LHCN-M2 (cell line): ENCODE data around the gene MARVELD1. TPM values are rescaled to one million over a fixed set of nuclear protein-coding genes. Genes with fewer than 3 reads are reported as not detected.

Experiments
- DNase-seq: peaks from one replicate; pipeline ENCODE4 v3.0.0-alpha.2; 2012; ENCODE audit warnings: low read depth
- total RNA-seq: library from RNA; depleted of rRNA; stranded (reverse); fragments of >200 nt; gene quantifications from 2 replicates; pipeline ENCODE4 v1.2.3, GENCODE V29; 2014; rRNA removed

Gene MARVELD1
- total RNA-seq, 1 experiment from 2014 or later, result 54.7 TPM

DNA sequence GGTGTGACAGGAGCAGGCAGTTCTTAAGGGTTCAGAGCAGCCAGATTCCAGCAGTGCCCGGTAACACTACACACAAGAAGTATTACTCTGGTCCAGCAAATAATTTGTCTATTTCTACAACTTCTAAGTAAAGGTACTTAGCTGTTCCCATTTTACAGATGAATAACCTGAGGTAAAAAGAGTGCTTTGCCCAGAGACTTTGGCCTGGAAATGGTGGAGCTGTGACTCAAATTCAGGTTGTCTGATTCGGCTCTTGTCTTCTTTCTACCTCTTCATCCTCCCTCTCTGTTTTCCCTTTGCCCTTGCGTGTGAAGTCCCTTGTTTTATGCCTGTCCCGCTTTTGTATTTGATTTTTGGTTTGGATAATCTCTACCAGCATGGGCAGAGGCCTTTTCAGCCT is 41.2 kb downstream of the MARVELD1 start:
- DNase-seq, result no peak

GRCh38 chr10:97755718-97756117 is 42.2 kb downstream of the MARVELD1 start:
- no peak for DNase-seq

DNA sequence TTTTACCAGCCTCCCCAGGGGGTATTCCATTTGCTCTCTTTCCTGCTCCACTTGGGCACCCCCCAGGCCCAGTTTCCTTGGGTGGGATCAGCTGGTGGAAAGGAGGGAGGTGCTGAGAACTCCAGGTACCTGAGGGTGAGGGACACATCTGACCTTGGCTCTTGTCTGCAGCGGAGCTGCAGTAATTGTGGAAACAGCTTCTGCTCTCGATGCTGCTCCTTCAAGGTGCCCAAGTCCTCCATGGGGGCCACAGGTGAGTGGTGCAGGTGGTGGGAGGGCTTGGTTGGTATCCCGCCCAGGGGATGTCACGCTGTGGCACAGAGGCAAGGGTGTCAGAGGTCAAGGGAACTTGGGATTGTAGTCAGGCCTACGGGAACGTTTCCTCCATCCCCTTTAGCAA is 43.9 kb downstream of the MARVELD1 start:
- DNase-seq, result no peak

DNA sequence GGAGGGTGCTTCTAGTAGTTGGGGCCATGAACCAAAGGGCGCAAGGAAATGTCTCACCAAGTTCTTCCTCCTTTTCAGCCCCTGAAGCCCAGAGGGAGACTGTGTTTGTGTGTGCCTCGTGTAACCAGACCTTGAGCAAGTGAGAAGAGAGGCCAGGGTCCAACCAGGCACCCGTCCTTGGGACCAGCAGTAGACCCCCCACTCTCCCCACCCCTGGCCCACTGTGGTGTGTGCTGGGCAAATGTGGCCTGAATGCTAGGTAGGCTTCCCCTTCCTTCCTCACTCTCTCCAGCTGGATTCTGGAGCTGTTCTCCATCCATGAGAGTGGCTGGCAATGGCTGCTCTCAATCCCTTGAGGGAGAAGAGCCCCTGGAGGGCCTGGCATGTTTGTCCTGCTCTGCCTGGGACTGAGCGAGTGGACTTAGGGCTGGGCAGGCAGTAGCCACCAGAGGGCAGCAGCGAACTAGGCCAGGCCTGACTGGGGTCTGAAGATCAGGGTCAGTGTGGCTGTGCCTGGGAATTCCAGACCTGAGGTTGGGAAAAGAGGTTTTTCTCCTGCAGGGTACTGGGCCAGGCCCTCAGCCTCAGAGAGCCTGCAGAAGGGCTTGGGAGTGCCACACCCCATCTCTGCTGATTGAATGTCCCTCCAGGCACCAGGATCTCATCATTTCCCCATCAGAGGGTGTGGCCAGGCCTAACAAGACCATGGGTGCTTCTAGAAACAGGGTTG is 45.8 kb downstream of the MARVELD1 start:
- peak; percentile 58 for DNase-seq

DNA sequence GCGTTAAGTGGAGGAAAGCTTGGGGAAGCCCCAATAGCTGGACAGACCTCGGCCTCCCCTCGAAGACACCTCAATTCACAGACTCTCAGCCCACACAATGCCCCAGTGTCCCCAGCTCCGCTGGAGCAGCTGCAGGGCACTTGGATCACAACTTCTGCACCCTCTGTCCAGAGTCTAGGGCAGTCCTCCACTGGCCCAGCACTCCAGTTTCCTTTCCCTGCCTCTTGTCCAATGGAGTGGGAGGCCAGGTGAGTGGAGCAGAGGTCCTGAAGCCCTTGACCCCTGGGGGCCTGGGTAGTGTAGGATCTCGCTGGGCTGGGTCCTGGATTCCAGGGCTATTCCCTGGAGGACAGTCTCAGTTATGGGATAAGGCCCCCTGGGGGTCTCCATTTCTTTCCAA is 46.4 kb downstream of the MARVELD1 start:
- DNase-seq, result no peak

GRCh38 chr10:97760461-97761257 is 47.1 kb downstream of the MARVELD1 start:
- DNase-seq, result no peak

GRCh38 chr10:97761331-97761865 is 47.9 kb downstream of the MARVELD1 start:
- no peak for DNase-seq

DNA sequence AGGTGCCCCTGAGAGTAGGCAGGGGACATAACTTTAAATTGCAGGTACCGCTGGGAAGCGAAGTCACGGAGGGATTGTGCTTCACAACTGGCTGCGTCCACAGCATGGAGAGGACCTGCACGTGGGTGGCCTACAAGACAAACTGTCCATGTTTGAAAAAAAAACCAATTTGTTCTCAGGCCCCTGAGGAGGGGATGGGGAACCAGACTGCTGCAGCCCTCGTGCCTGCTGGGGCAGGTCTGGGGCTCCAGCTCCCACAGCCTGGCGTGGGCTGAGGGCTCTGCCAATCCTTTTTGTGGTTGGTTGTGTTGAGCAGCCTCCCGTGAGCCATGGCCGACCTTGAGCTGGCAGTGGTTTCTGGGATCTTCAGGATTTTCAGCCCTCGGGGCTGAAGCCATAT is 48.5 kb downstream of the MARVELD1 start:
- DNase-seq, result no peak

- DNase-seq, result peak; percentile 86
Observed at GRCh38 chr10:97762816-97763215, 49.3 kb downstream of the MARVELD1 start.

GRCh38 chr10:97763411-97763810 is 49.9 kb downstream of the MARVELD1 start:
- peak; percentile 10 for DNase-seq

DNA sequence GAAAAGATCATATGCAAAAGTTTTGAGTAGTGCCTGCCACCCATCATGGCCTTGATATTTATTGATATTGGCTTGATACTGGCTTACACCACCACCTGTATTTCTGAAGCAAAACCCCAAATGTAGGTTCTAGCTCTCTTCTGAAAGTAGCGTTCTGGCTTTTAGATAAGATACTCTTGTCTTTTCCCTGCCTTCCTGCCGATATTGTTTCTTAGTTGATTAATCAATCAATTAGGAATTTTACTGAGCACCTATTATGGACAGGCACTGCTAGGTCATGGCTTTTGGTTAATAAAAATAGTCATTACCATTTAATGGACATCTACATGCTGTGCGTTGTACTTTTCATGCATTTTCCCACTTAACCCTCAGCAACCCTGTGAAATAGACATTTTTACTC is 50.4 kb downstream of the MARVELD1 start:
- DNase-seq, result no peak

- DNase-seq, result peak; percentile 69
Observed at GRCh38 chr10:97764519-97764931, 51.0 kb downstream of the MARVELD1 start.

DNA sequence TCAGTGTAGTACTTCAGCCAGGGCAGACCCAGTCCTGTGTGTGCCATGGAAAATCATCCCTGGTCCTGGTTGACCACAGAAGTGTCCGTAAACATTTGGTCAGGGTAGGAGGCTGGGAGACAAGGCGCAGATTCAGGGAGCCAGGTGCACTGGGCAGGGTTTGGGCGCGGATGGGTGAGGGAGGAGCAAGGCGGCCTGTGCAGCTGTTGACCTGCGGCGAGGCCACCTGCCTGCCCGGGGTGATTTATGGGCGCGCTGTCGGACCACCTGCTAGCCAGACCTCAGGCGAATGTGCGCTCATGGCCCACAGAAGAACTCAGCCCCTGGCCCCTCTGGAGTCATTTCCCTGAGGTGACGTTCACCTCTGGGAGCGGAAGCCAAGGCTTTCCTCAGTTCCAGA is 51.7 kb downstream of the MARVELD1 start:
- peak; percentile 91 for DNase-seq

DNA sequence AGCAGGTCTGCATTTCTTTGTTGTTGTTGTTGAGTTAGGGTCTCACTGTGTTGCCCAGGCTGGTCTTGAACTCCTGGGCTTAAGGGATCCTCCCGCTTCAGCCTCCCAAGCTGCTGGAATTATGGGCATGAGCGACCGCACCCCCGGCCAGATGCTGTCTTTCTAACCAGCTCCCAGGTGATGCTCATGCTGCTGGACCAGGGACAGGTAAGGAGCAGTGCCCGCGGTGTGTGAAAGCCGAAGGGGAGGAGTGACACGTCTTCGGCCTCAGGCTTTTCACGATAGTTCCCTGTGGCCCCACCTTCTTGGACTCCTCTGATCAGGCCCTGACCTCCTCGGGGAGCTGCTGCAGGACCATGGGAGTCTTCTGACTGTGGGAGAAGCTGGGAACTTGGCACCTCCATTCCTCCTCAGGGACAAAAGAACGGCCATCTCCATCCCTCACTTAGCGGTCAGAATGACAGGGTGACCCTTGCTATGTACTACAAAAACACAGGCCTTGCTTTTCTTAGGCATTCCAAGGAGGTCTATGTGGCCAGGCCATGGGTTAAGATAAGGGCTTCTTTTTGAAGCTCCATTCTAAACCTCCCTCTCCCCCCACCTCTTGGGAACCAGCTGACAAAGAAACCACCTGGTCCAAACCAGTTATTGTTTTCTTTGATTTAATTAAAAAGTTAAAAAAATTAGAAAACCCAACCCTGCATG is 52.7 kb downstream of the MARVELD1 start:
- DNase-seq, result no peak

DNA sequence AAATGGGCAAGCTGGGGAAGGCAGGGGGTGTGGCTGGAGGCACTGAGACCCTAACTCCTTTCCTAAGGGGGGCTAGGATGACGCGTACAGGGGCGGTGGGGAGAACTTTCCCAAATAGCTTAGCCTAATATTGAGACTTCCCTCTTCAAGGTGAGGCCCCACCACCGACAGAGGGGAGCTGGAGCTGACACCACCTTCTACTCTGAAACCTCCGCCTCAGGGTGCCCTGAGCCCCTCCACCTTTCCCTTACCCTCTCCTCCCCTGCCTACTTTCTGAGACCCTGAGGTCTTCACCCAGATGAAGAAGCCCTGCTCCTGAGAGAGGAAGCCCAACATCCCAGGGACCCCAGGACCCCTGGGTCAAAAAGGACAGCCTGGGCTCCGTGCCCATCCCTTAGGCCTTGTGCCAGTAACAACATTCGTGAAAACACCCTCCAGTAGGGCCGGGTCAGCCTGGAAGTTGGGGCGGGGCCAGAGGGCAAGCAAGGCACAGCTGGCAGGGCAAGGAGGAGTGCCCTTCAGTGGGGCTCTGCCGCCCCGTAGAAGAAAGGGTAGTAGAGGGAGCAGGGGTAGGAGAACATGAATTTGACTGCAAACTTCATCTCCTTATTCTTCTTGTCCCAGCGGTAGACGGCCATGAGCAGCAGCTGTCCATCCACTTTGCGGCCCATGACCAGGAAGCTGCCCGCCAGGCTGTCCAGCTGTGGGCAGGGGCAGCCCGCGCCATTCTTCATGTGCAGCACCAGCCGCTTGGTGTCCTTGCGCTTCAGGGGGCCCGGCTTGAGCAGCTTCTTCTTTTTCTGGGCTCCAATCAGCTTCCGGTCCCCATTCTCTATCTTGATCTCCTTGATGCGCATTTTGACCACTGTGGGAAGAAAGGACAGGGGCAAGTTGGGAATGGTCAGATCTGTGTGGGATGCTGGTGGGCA is 53.7 kb downstream of the MARVELD1 start:
- DNase-seq, result no peak

Other genes starting within 250 kb of the MARVELD1 start
- 95.3 and 112 TPM in 2 replicates for gene MMS19, start 215.3 kb upstream of the MARVELD1 start, total RNA-seq
- 36.5 and 39.3 TPM in 2 replicates for gene UBTD1, start 214.8 kb upstream of the MARVELD1 start, total RNA-seq
- gene ANKRD2, start 141.0 kb upstream of the MARVELD1 start, total RNA-seq, result 0.11 TPM in 1 of 2 replicates, not detected in the other
- gene HOGA1, start 129.3 kb upstream of the MARVELD1 start, total RNA-seq, result 0.51 and 1.0 TPM in 2 replicates
- gene C10orf62, start 124.0 kb upstream of the MARVELD1 start, total RNA-seq, result 0.11 TPM in 1 of 2 replicates, not detected in the other
- gene MORN4, start 80.2 kb upstream of the MARVELD1 start, total RNA-seq, result 3.7 and 4.3 TPM in 2 replicates
- gene PI4K2A, start 73.1 kb upstream of the MARVELD1 start, total RNA-seq, result 24.3 and 32.5 TPM in 2 replicates
- gene AVPI1, start 26.5 kb upstream of the MARVELD1 start, total RNA-seq, result 17.1 and 24.4 TPM in 2 replicates
- 23.7 and 25.3 TPM in 2 replicates for gene ZFYVE27, start 23.4 kb downstream of the MARVELD1 start, total RNA-seq
- 0.17 TPM in 1 of 2 replicates, not detected in the other for gene SFRP5, start 58.3 kb downstream of the MARVELD1 start, total RNA-seq
- gene GOLGA7B, start 136.1 kb downstream of the MARVELD1 start, total RNA-seq, result 0.06 TPM in 1 of 2 replicates, not detected in the other